ENCODE data around the gene EIF5B.

EIF5B gene

GRCh38 chr2:99431587-99432275 lies 94.5 kb downstream of the EIF5B start:
- no peak for DNase-seq (ENCODE audit: low read depth, low spot score)
- H3K4me3 ChIP-seq (ENCODE audit: low read depth, low read length): no peak overlapping the region
- in situ Hi-C loops (cut with HindIII; ENCODE audit: low sequenced_read_pairs): no loop called here
- TF ChIP-seq, protein P1, sequence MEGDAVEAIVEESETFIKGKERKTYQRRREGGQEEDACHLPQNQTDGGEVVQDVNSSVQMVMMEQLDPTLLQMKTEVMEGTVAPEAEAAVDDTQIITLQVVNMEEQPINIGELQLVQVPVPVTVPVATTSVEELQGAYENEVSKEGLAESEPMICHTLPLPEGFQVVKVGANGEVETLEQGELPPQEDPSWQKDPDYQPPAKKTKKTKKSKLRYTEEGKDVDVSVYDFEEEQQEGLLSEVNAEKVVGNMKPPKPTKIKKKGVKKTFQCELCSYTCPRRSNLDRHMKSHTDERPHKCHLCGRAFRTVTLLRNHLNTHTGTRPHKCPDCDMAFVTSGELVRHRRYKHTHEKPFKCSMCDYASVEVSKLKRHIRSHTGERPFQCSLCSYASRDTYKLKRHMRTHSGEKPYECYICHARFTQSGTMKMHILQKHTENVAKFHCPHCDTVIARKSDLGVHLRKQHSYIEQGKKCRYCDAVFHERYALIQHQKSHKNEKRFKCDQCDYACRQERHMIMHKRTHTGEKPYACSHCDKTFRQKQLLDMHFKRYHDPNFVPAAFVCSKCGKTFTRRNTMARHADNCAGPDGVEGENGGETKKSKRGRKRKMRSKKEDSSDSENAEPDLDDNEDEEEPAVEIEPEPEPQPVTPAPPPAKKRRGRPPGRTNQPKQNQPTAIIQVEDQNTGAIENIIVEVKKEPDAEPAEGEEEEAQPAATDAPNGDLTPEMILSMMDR (IDR thresholded peaks at IDR 0.05; ENCODE audit: low read depth, low read length): no peak

DNA sequence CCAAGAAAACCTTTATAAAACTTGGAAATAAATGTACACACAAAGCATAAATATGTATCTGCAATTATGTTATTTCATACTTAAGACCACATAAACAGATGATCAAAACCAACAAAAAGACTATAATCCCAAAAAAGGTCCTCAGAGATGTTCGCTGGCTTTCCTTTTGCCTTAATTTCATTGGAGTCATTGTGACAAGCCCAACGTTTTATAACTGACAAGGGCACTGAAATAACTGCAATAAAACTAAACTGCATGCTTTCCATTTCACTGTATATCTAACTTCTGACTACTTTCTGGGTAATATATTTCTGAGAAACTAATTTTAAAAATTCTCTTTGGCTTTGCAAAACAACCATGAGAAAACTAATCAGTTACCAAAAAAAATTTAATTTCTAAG lies 96.2 kb downstream of the EIF5B start:
- H3K4me3 ChIP-seq (ENCODE audit: low read depth, low read length): no peak overlapping the region
- DNase-seq (ENCODE audit: low read depth, low spot score): no peak
- in situ Hi-C loops (cut with HindIII; ENCODE audit: low sequenced_read_pairs): no loop called here
- TF ChIP-seq, protein P1 (IDR thresholded peaks at IDR 0.05; ENCODE audit: low read depth, low read length): no peak

DNA sequence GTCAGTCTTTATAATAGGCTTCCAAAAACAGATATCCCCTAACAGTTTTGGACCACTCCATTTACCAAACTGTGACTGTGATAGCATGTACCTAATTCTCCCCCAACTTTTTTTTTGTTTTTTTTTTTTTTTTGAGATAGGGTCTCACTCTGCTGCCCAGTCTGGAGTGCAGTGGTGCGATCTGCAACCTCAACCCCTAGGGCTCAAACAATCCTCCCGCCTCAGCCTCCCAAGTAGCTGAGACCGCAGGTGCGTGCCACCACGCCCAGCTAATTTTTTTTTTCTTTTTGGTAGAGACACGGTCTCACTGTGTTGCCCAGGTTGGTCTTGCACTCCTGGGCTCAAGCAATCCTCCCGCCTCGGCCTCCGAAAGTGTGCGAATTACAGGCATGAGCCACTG lies 99.7 kb downstream of the EIF5B start:
- in situ Hi-C loops (cut with HindIII; ENCODE audit: low sequenced_read_pairs): no loop called here
- no peak for DNase-seq (ENCODE audit: low read depth, low spot score)
- TF ChIP-seq, protein P1 (IDR thresholded peaks at IDR 0.05; ENCODE audit: low read depth, low read length): no peak
- no peak overlapping the region for H3K4me3 ChIP-seq (ENCODE audit: low read depth, low read length)

GRCh38 chr2:99439971-99440505 lies 102.8 kb downstream of the EIF5B start:
- in situ Hi-C loops (cut with HindIII; ENCODE audit: low sequenced_read_pairs): no loop called here

GRCh38 chr2:99442837-99443236 lies 105.6 kb downstream of the EIF5B start:
- no peak overlapping the region for H3K4me3 ChIP-seq (ENCODE audit: low read depth, low read length)
- TF ChIP-seq, protein P1 (IDR thresholded peaks at IDR 0.05; ENCODE audit: low read depth, low read length): no peak
- no peak for DNase-seq (ENCODE audit: low read depth, low spot score)
- in situ Hi-C loops (cut with HindIII; ENCODE audit: low sequenced_read_pairs): no loop called here

More at GRCh38 chr2:99439971-99440505, 102.8 kb downstream of the EIF5B start:
- TF ChIP-seq, protein P1 (IDR thresholded peaks at IDR 0.05; ENCODE audit: low read depth, low read length): no peak
- DNase-seq (ENCODE audit: low read depth, low spot score): no peak
- no peak overlapping the region for H3K4me3 ChIP-seq (ENCODE audit: low read depth, low read length)

- no peak for DNase-seq (ENCODE audit: low read depth, low spot score)
- in situ Hi-C loops (cut with HindIII; ENCODE audit: low sequenced_read_pairs): no loop called here
- TF ChIP-seq, protein P1 (IDR thresholded peaks at IDR 0.05; ENCODE audit: low read depth, low read length): no peak
- H3K4me3 ChIP-seq (ENCODE audit: low read depth, low read length): no peak overlapping the region
Measured at GRCh38 chr2:99444222-99444621, 107.0 kb downstream of the EIF5B start.

All from astrocyte of the spinal cord (primary cell).